SK-N-MC (cell line): ENCODE measurements around the gene ACOXL.

Experiments used
- EZH2 ChIP-seq: fragments of 200-600 bp; sonication (generic); IDR thresholded peaks from one replicate; pipeline ENCODE4 v1.6.1; 2017; ENCODE audit warnings: antibody characterized with exemption
- POLR2AphosphoS5 ChIP-seq: IDR thresholded peaks from 2 replicates; pipeline ENCODE4 v1.6.1; 2012; ENCODE audit warnings: mild to moderate bottlenecking, low read depth, low read length, borderline replicate concordance

- no peak for TF ChIP-seq EZH2
- TF ChIP-seq POLR2AphosphoS5: no peak
These were observed 252.5 kb downstream of the ACOXL start for GRCh38 chr2:110984694-110985490.
